ENCODE data around the gene SLC16A6.
"Not testable (repeated sequence)": the region's sequence is repeated elsewhere in the genome, so short reads cannot be mapped to it uniquely, and the experiment has no call there.

DNA sequence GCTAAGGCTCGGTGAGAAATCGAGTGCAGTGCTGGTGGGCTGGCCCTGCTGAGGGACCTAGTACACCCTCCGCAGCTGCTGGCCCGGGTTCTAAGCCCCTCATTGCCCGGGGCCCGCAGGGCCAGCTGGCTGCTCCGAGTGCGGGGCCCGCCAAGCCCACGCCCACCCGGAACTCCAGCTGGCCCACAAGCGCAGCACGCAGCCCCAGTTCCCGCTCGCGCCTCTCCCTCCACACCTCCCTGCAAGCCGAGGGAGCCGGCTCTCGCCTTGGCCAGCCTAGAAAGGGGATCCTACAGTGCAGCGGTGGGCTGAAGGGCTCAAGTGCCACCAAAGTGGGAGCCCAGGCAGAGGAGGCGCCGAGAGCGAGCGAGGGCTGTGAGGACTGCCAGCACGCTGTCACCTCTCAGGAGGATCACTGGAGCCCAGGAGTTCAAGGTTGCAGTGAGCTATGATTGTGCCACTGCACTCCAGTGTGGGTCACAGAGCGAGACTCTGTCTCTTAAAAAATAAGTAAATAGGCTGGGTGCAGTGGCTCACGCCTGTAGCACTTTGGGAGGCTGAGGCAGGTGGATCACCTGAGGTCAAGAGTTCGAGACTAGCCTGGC is 18.2 kb upstream of the SLC16A6 start:
- TF ChIP-seq EP300 (conservative IDR thresholded peaks at IDR 0.05; ENCODE audit: poor library complexity, severe bottlenecking): not testable (repeated sequence)
- TF ChIP-seq, protein P1, sequence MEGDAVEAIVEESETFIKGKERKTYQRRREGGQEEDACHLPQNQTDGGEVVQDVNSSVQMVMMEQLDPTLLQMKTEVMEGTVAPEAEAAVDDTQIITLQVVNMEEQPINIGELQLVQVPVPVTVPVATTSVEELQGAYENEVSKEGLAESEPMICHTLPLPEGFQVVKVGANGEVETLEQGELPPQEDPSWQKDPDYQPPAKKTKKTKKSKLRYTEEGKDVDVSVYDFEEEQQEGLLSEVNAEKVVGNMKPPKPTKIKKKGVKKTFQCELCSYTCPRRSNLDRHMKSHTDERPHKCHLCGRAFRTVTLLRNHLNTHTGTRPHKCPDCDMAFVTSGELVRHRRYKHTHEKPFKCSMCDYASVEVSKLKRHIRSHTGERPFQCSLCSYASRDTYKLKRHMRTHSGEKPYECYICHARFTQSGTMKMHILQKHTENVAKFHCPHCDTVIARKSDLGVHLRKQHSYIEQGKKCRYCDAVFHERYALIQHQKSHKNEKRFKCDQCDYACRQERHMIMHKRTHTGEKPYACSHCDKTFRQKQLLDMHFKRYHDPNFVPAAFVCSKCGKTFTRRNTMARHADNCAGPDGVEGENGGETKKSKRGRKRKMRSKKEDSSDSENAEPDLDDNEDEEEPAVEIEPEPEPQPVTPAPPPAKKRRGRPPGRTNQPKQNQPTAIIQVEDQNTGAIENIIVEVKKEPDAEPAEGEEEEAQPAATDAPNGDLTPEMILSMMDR (IDR thresholded peaks at IDR 0.05; ENCODE audit: poor library complexity, severe bottlenecking): not testable (repeated sequence)
- TF ChIP-seq, protein P2, sequence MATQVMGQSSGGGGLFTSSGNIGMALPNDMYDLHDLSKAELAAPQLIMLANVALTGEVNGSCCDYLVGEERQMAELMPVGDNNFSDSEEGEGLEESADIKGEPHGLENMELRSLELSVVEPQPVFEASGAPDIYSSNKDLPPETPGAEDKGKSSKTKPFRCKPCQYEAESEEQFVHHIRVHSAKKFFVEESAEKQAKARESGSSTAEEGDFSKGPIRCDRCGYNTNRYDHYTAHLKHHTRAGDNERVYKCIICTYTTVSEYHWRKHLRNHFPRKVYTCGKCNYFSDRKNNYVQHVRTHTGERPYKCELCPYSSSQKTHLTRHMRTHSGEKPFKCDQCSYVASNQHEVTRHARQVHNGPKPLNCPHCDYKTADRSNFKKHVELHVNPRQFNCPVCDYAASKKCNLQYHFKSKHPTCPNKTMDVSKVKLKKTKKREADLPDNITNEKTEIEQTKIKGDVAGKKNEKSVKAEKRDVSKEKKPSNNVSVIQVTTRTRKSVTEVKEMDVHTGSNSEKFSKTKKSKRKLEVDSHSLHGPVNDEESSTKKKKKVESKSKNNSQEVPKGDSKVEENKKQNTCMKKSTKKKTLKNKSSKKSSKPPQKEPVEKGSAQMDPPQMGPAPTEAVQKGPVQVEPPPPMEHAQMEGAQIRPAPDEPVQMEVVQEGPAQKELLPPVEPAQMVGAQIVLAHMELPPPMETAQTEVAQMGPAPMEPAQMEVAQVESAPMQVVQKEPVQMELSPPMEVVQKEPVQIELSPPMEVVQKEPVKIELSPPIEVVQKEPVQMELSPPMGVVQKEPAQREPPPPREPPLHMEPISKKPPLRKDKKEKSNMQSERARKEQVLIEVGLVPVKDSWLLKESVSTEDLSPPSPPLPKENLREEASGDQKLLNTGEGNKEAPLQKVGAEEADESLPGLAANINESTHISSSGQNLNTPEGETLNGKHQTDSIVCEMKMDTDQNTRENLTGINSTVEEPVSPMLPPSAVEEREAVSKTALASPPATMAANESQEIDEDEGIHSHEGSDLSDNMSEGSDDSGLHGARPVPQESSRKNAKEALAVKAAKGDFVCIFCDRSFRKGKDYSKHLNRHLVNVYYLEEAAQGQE (IDR thresholded peaks at IDR 0.05; ENCODE audit: borderline replicate concordance): not testable (repeated sequence)

Measured in neural cell (in vitro differentiated cells).